ENCODE data around the gene KDM2A.
A peak's percentile ranks its signal among the peaks of the same experiment; 100 is the strongest.

The KDM2A gene

GRCh38 chr11:67247946-67248550 lies 129.0 kb downstream of the KDM2A start:
- Histone ChIP-seq H3K9ac (ENCODE audit: low read depth, low read length, poor library complexity) (no peak overlapping the region), H3K18ac (ENCODE audit: low read length) (no peak overlapping the region), H3K4me1 (ENCODE audit: control insufficient read depth in 2 of 2, insufficient read depth in 1 of 2, low read depth in 1 of 2, low read length in 2 of 2) (no peaks in the 10 kb centered on the region), H3K4me3 (ENCODE audit: low read length in 2 of 2) (no peak overlapping the region), H2AFZ (ENCODE audit: low read length) (no peak overlapping the region), H3K14ac (ENCODE audit: low read length) (no peak overlapping the region), H3K23ac (ENCODE audit: low read depth, low read length, poor library complexity) (no peak overlapping the region), H2BK15ac (ENCODE audit: low read length) (no peak overlapping the region), H3K4me2 (ENCODE audit: insufficient read depth, low read length, poor library complexity, severe bottlenecking) (no peak overlapping the region), H2AK5ac (ENCODE audit: low read depth, low read length) (no peak overlapping the region), H3K27ac (replicated peaks; ENCODE audit: low read length) (no peak overlapping the region), H4K8ac (ENCODE audit: low read depth, low read length) (no peak overlapping the region), H3K79me1 (ENCODE audit: low read depth, low read length) (peaks cover 3% of the 10 kb centered on the region), H4K91ac (ENCODE audit: low read depth, low read length, poor library complexity) (no peak overlapping the region), H3K4ac (ENCODE audit: low read length) (no peak overlapping the region), H3K36me3 (replicated peaks in 1 of 2; ENCODE audit: control insufficient read depth in 2 of 2, insufficient read depth in 2 of 2, low read length in 2 of 2) (peaks cover 70 to 100% of the 10 kb centered on the region in 2 donors), H2BK12ac (ENCODE audit: low read length) (no peak overlapping the region), H2BK5ac (ENCODE audit: low read length) (no peak overlapping the region), H3K9me3 (replicated peaks in 1 of 2; ENCODE audit: control insufficient read depth in 2 of 2, insufficient read depth in 1 of 2, low read depth in 1 of 2, low read length in 2 of 2) (no peaks in the 10 kb centered on the region), H3K27me3 (ENCODE audit: control insufficient read depth in 3 of 3, insufficient read depth in 3 of 3, low read depth in 1 of 3, low read length in 3 of 3) (no peaks in the 10 kb centered on the region), H2BK120ac (ENCODE audit: low read depth, low read length) (no peak overlapping the region)
- no peak for DNase-seq (ENCODE audit: low spot score)
- no CpG with 5 or more reads among the region's 5 CpGs for WGBS, 2 donors (ENCODE audit: extremely low coverage in 2 of 2, insufficient read length in 2 of 2, insufficient replicate concordance in 1 of 2)

- Histone ChIP-seq H3K18ac (ENCODE audit: low read length) (no peak overlapping the region), H3K4ac (ENCODE audit: low read length) (no peak overlapping the region), H3K27me3 (ENCODE audit: control insufficient read depth in 3 of 3, insufficient read depth in 3 of 3, low read depth in 1 of 3, low read length in 3 of 3) (no peaks in the 10 kb centered on the region), H4K8ac (ENCODE audit: low read depth, low read length) (no peak overlapping the region), H2BK5ac (ENCODE audit: low read length) (no peak overlapping the region), H3K9me3 (replicated peaks in 1 of 2; ENCODE audit: control insufficient read depth in 2 of 2, insufficient read depth in 1 of 2, low read depth in 1 of 2, low read length in 2 of 2) (no peaks in the 10 kb centered on the region), H3K4me3 (ENCODE audit: low read length in 2 of 2) (no peak overlapping the region), H3K9ac (ENCODE audit: low read depth, low read length, poor library complexity) (no peak overlapping the region), H4K91ac (ENCODE audit: low read depth, low read length, poor library complexity) (no peak overlapping the region), H3K23ac (ENCODE audit: low read depth, low read length, poor library complexity) (no peak overlapping the region), H2BK15ac (ENCODE audit: low read length) (no peak overlapping the region), H3K79me1 (ENCODE audit: low read depth, low read length) (peaks cover 3% of the 10 kb centered on the region), H2AK5ac (ENCODE audit: low read depth, low read length) (no peak overlapping the region), H3K36me3 (replicated peaks in 1 of 2; ENCODE audit: control insufficient read depth in 2 of 2, insufficient read depth in 2 of 2, low read length in 2 of 2) (peaks cover 74 to 100% of the 10 kb centered on the region in 2 donors), H2AFZ (ENCODE audit: low read length) (no peak overlapping the region), H3K4me1 (ENCODE audit: control insufficient read depth in 2 of 2, insufficient read depth in 1 of 2, low read depth in 1 of 2, low read length in 2 of 2) (no peaks in the 10 kb centered on the region), H3K4me2 (ENCODE audit: insufficient read depth, low read length, poor library complexity, severe bottlenecking) (no peak overlapping the region), H2BK120ac (ENCODE audit: low read depth, low read length) (no peak overlapping the region), H3K14ac (ENCODE audit: low read length) (no peak overlapping the region), H3K27ac (replicated peaks; ENCODE audit: low read length) (no peak overlapping the region), H2BK12ac (ENCODE audit: low read length) (no peak overlapping the region)
- no peak for DNase-seq (ENCODE audit: low spot score)
Observed at GRCh38 chr11:67248653-67249052, 129.6 kb downstream of the KDM2A start.

GRCh38 chr11:67250059-67251043 lies 131.3 kb downstream of the KDM2A start:
- WGBS, 2 donors (ENCODE audit: extremely low coverage in 2 of 2, insufficient read length in 2 of 2, insufficient replicate concordance in 1 of 2): no CpG with 5 or more reads among the region's 37 CpGs
- H2AK5ac ChIP-seq (ENCODE audit: low read depth, low read length): no peak overlapping the region
- no peak overlapping the region for H3K23ac ChIP-seq (ENCODE audit: low read depth, low read length, poor library complexity)
- H3K4me3 ChIP-seq (ENCODE audit: low read length in 2 of 2): no peak overlapping the region
- H2BK5ac ChIP-seq (ENCODE audit: low read length): peak overlapping the region; percentile 7
- H3K4me1 ChIP-seq (ENCODE audit: control insufficient read depth in 2 of 2, insufficient read depth in 1 of 2, low read depth in 1 of 2, low read length in 2 of 2): no peaks in the 10 kb centered on the region
- no peaks in the 10 kb centered on the region for H3K9me3 ChIP-seq (replicated peaks in 1 of 2; ENCODE audit: control insufficient read depth in 2 of 2, insufficient read depth in 1 of 2, low read depth in 1 of 2, low read length in 2 of 2)
- no peak overlapping the region for H3K9ac ChIP-seq (ENCODE audit: low read depth, low read length, poor library complexity)
- H3K27ac ChIP-seq (replicated peaks; ENCODE audit: low read length): no peak overlapping the region
- H2BK15ac ChIP-seq (ENCODE audit: low read length): no peak overlapping the region
- no peak overlapping the region for H4K8ac ChIP-seq (ENCODE audit: low read depth, low read length)
- H3K27me3 ChIP-seq (ENCODE audit: control insufficient read depth in 3 of 3, insufficient read depth in 3 of 3, low read depth in 1 of 3, low read length in 3 of 3): no peaks in the 10 kb centered on the region
- no peak overlapping the region for H3K14ac ChIP-seq (ENCODE audit: low read length)
- no peak overlapping the region for H2BK12ac ChIP-seq (ENCODE audit: low read length)
- no peak overlapping the region for H3K18ac ChIP-seq (ENCODE audit: low read length)
- no peak overlapping the region for H2BK120ac ChIP-seq (ENCODE audit: low read depth, low read length)
- peaks cover 3% of the 10 kb centered on the region for H3K79me1 ChIP-seq (ENCODE audit: low read depth, low read length)
- no peak overlapping the region for H4K91ac ChIP-seq (ENCODE audit: low read depth, low read length, poor library complexity)
- DNase-seq (ENCODE audit: low spot score): no peak
- H3K4me2 ChIP-seq (ENCODE audit: insufficient read depth, low read length, poor library complexity, severe bottlenecking): no peak overlapping the region
- H3K36me3 ChIP-seq (replicated peaks in 1 of 2; ENCODE audit: control insufficient read depth in 2 of 2, insufficient read depth in 2 of 2, low read length in 2 of 2): peaks cover 80 to 100% of the 10 kb centered on the region in 2 donors
- no peak overlapping the region for H3K4ac ChIP-seq (ENCODE audit: low read length)
- H2AFZ ChIP-seq (ENCODE audit: low read length): no peak overlapping the region

GRCh38 chr11:67251841-67252240 lies 132.8 kb downstream of the KDM2A start:
- H3K79me1 ChIP-seq (ENCODE audit: low read depth, low read length): peaks cover 3% of the 10 kb centered on the region
- H3K4me2 ChIP-seq (ENCODE audit: insufficient read depth, low read length, poor library complexity, severe bottlenecking): no peak overlapping the region
- H2AFZ ChIP-seq (ENCODE audit: low read length): no peak overlapping the region
- no peak overlapping the region for H2BK12ac ChIP-seq (ENCODE audit: low read length)
- no peak overlapping the region for H2BK5ac ChIP-seq (ENCODE audit: low read length)
- no peak overlapping the region for H2BK120ac ChIP-seq (ENCODE audit: low read depth, low read length)
- no peaks in the 10 kb centered on the region for H3K9me3 ChIP-seq (replicated peaks in 1 of 2; ENCODE audit: control insufficient read depth in 2 of 2, insufficient read depth in 1 of 2, low read depth in 1 of 2, low read length in 2 of 2)
- H3K23ac ChIP-seq (ENCODE audit: low read depth, low read length, poor library complexity): no peak overlapping the region
- H4K8ac ChIP-seq (ENCODE audit: low read depth, low read length): no peak overlapping the region
- no peaks in the 10 kb centered on the region for H3K4me1 ChIP-seq (ENCODE audit: control insufficient read depth in 2 of 2, insufficient read depth in 1 of 2, low read depth in 1 of 2, low read length in 2 of 2)
- no peak overlapping the region for H3K4ac ChIP-seq (ENCODE audit: low read length)
- no CpG with 5 or more reads among the region's 1 CpG for WGBS, 2 donors (ENCODE audit: extremely low coverage in 2 of 2, insufficient read length in 2 of 2, insufficient replicate concordance in 1 of 2)
- H2AK5ac ChIP-seq (ENCODE audit: low read depth, low read length): no peak overlapping the region
- H3K27ac ChIP-seq (replicated peaks; ENCODE audit: low read length): no peak overlapping the region
- H3K14ac ChIP-seq (ENCODE audit: low read length): no peak overlapping the region
- H2BK15ac ChIP-seq (ENCODE audit: low read length): no peak overlapping the region
- H3K18ac ChIP-seq (ENCODE audit: low read length): no peak overlapping the region
- H3K27me3 ChIP-seq (ENCODE audit: control insufficient read depth in 3 of 3, insufficient read depth in 3 of 3, low read depth in 1 of 3, low read length in 3 of 3): no peaks in the 10 kb centered on the region
- DNase-seq (ENCODE audit: low spot score): no peak
- no peak overlapping the region for H4K91ac ChIP-seq (ENCODE audit: low read depth, low read length, poor library complexity)
- no peak overlapping the region for H3K4me3 ChIP-seq (ENCODE audit: low read length in 2 of 2)
- H3K36me3 ChIP-seq (replicated peaks in 1 of 2; ENCODE audit: control insufficient read depth in 2 of 2, insufficient read depth in 2 of 2, low read length in 2 of 2): peaks cover 80 to 100% of the 10 kb centered on the region in 2 donors
- no peak overlapping the region for H3K9ac ChIP-seq (ENCODE audit: low read depth, low read length, poor library complexity)
